GM12872 (cell line): ENCODE data around the gene SUSD4.

Source experiments
- CTCF ChIP-seq: IDR thresholded peaks from 3 replicates; pipeline ENCODE4 v1.5.1; 2011; ENCODE audit warnings: low read depth, mild to moderate bottlenecking, low read length, moderate library complexity; ENCODE audit not compliant: insufficient read depth

The SUSD4 gene

GRCh38 chr1:223378754-223379153 lies 14.8 kb upstream of the SUSD4 start:
- no peak for TF ChIP-seq CTCF

GRCh38 chr1:223374064-223374610 lies 10.2 kb upstream of the SUSD4 start:
- no peak for TF ChIP-seq CTCF

- TF ChIP-seq CTCF = no peak
These were observed 858 bp upstream of the SUSD4 start for GRCh38 chr1:223364685-223365382.

- TF ChIP-seq CTCF = no peak
These were observed 720 bp downstream of the SUSD4 start for GRCh38 chr1:223363057-223363855.

- TF ChIP-seq CTCF = no peak
These were observed 5.2 kb downstream of the SUSD4 start for GRCh38 chr1:223358826-223359225.

GRCh38 chr1:223355699-223356098 lies 8.3 kb downstream of the SUSD4 start:
- TF ChIP-seq CTCF = no peak

- TF ChIP-seq CTCF = no peak
These were observed 10.0 kb downstream of the SUSD4 start for GRCh38 chr1:223353939-223354338.
